ENCODE measurements around the gene ISX.

ISX gene

DNA sequence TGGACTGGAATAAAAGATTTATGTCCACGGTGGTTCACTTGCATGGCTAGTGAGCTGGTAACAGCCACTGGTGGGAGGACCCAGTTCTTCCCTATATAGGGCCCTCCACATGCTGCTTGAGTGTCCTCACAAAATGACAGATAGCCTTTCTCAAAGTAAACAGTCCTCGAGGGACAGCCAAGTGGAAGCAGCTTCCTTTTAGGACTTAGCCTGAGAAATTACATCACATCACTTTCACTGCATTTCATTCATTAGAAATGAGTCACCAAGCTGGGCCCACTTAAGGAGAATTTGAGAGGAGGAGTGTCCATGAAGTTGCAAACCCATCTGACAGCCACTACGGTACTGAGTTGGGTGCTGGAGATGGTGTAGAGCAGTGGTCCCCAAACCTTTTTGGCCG, 7.0 kb downstream of the ISX start:
- H3K27ac ChIP-seq (replicated peaks) = no peak overlapping the region
- H3K4me3 ChIP-seq (replicated peaks; ENCODE audit: insufficient read depth, low read length) = no peak overlapping the region
- no peak for TF ChIP-seq SPI1 (IDR thresholded peaks at IDR 0.05; ENCODE audit: borderline replicate concordance, low read depth)
- TF ChIP-seq GABPA (IDR thresholded peaks at IDR 0.05; ENCODE audit: low read depth) = no peak
- TF ChIP-seq, protein P1, sequence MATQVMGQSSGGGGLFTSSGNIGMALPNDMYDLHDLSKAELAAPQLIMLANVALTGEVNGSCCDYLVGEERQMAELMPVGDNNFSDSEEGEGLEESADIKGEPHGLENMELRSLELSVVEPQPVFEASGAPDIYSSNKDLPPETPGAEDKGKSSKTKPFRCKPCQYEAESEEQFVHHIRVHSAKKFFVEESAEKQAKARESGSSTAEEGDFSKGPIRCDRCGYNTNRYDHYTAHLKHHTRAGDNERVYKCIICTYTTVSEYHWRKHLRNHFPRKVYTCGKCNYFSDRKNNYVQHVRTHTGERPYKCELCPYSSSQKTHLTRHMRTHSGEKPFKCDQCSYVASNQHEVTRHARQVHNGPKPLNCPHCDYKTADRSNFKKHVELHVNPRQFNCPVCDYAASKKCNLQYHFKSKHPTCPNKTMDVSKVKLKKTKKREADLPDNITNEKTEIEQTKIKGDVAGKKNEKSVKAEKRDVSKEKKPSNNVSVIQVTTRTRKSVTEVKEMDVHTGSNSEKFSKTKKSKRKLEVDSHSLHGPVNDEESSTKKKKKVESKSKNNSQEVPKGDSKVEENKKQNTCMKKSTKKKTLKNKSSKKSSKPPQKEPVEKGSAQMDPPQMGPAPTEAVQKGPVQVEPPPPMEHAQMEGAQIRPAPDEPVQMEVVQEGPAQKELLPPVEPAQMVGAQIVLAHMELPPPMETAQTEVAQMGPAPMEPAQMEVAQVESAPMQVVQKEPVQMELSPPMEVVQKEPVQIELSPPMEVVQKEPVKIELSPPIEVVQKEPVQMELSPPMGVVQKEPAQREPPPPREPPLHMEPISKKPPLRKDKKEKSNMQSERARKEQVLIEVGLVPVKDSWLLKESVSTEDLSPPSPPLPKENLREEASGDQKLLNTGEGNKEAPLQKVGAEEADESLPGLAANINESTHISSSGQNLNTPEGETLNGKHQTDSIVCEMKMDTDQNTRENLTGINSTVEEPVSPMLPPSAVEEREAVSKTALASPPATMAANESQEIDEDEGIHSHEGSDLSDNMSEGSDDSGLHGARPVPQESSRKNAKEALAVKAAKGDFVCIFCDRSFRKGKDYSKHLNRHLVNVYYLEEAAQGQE (IDR thresholded peaks at IDR 0.05; ENCODE audit: insufficient replicate concordance, low read depth) = no peak
- TF ChIP-seq, protein P2, sequence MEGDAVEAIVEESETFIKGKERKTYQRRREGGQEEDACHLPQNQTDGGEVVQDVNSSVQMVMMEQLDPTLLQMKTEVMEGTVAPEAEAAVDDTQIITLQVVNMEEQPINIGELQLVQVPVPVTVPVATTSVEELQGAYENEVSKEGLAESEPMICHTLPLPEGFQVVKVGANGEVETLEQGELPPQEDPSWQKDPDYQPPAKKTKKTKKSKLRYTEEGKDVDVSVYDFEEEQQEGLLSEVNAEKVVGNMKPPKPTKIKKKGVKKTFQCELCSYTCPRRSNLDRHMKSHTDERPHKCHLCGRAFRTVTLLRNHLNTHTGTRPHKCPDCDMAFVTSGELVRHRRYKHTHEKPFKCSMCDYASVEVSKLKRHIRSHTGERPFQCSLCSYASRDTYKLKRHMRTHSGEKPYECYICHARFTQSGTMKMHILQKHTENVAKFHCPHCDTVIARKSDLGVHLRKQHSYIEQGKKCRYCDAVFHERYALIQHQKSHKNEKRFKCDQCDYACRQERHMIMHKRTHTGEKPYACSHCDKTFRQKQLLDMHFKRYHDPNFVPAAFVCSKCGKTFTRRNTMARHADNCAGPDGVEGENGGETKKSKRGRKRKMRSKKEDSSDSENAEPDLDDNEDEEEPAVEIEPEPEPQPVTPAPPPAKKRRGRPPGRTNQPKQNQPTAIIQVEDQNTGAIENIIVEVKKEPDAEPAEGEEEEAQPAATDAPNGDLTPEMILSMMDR (IDR thresholded peaks at IDR 0.05; ENCODE audit: insufficient read depth, low read length) = no peak
- no peak for TF ChIP-seq POLR2AphosphoS5 (IDR thresholded peaks at IDR 0.05; ENCODE audit: low read depth)
- no peak for DNase-seq (ENCODE audit: low read depth in 1 of 2, low spot score in 1 of 2)
- peaks cover 3% of the 10 kb centered on the region for H3K27me3 ChIP-seq (ENCODE audit: insufficient read depth, poor library complexity, severe bottlenecking)

DNA sequence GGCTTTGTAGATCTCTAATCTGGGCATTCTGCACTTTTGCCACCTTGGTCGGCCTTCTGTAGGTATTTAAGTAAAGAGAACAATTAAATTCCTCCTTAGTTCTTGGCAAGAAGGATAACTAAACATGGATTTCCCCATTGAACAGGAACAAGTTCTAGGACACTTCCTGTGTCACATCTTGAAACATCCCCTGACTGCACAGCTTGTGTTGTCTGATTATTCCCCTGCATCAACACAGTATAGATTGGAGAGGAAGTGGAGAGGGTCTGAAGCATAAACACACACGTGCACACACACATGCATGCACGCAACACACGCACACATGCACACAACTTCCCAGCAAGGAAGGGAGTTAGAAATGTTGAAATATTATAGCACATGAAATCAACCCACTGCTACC, 8.6 kb downstream of the ISX start:
- TF ChIP-seq POLR2AphosphoS5 (IDR thresholded peaks at IDR 0.05; ENCODE audit: low read depth) (no peak), GABPA (IDR thresholded peaks at IDR 0.05; ENCODE audit: low read depth) (peak; percentile 76)
- peaks cover 3% of the 10 kb centered on the region for H3K27me3 ChIP-seq (ENCODE audit: insufficient read depth, poor library complexity, severe bottlenecking)
- no peak overlapping the region for H3K27ac ChIP-seq (replicated peaks)
- no peak overlapping the region for H3K4me3 ChIP-seq (replicated peaks; ENCODE audit: insufficient read depth, low read length)
- DNase-seq (ENCODE audit: low read depth in 1 of 2, low spot score in 1 of 2) = no peak

DNA sequence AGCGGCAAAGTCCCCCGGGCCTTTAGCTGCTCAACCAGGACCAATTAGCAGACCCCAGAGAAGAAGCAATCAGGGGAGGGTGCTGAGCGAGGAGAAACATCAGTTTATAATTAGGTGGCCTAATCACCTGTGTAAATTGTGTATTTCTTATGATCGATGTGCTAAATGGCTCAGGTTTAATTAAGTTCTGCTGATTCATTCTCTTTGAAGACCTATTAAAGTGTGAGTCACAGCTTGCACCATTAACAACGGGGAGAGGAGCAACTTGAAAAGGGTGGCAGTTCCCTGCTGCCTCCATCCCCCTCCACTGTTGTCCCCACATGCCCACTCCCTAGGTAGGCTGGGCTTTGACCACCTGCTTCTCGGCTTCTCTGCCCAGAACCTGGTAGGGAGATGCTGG, 10.7 kb downstream of the ISX start:
- no peak for TF ChIP-seq SPI1 (IDR thresholded peaks at IDR 0.05; ENCODE audit: borderline replicate concordance, low read depth)
- TF ChIP-seq, protein P1 (IDR thresholded peaks at IDR 0.05; ENCODE audit: insufficient replicate concordance, low read depth) = no peak
- TF ChIP-seq, protein P2 (IDR thresholded peaks at IDR 0.05; ENCODE audit: insufficient read depth, low read length) = no peak
- TF ChIP-seq GABPA (IDR thresholded peaks at IDR 0.05; ENCODE audit: low read depth) = no peak
- TF ChIP-seq POLR2AphosphoS5 (IDR thresholded peaks at IDR 0.05; ENCODE audit: low read depth) = no peak
- peaks cover 3% of the 10 kb centered on the region for H3K27me3 ChIP-seq (ENCODE audit: insufficient read depth, poor library complexity, severe bottlenecking)
- DNase-seq (ENCODE audit: low read depth in 1 of 2, low spot score in 1 of 2) = no peak
- H3K4me3 ChIP-seq (replicated peaks; ENCODE audit: insufficient read depth, low read length) = no peak overlapping the region
- H3K27ac ChIP-seq (replicated peaks) = no peak overlapping the region

DNA sequence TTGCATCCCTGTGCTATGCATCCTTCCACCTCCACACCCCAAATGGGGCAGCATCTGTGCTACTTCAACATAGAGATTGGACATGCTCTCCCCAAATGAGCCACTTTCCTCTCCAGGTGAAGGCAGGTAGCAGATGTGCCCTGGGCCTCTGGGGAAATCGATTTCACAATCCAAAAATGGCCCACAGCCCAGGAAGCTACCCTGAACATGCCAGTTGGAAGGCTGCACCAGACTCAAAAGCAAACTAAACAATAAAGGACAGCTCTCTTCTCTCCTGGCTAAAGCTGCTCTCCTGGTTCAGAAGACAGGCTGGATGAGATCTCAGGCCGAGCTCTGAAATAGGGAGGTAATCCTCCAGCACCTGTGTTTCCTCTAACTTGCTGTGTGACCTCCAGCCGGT, 19.7 kb downstream of the ISX start:
- no peak overlapping the region for H3K4me3 ChIP-seq (replicated peaks; ENCODE audit: insufficient read depth, low read length)
- TF ChIP-seq, protein P1 (IDR thresholded peaks at IDR 0.05; ENCODE audit: insufficient replicate concordance, low read depth) = no peak
- TF ChIP-seq, protein P2 (IDR thresholded peaks at IDR 0.05; ENCODE audit: insufficient read depth, low read length) = no peak
- no peak for TF ChIP-seq GABPA (IDR thresholded peaks at IDR 0.05; ENCODE audit: low read depth)
- TF ChIP-seq POLR2AphosphoS5 (IDR thresholded peaks at IDR 0.05; ENCODE audit: low read depth) = no peak
- TF ChIP-seq SPI1 (IDR thresholded peaks at IDR 0.05; ENCODE audit: borderline replicate concordance, low read depth) = no peak
- H3K27ac ChIP-seq (replicated peaks) = no peak overlapping the region
- no peaks in the 10 kb centered on the region for H3K27me3 ChIP-seq (ENCODE audit: insufficient read depth, poor library complexity, severe bottlenecking)
- no peak for DNase-seq (ENCODE audit: low read depth in 1 of 2, low spot score in 1 of 2)

Measured in HL-60 (cell line).